ENCODE measurements around the gene KIF13A. TPM values are rescaled to one million over a fixed set of nuclear protein-coding genes. Genes with fewer than 3 reads are reported as not detected.

KIF13A gene
- total and polyA plus RNA-seq, 9 of the 15 experiments (the other 6 are each of a cell fraction or from before 2014, with no cell fraction given) = 3.6 to 44.3 (median 29.7) TPM

- TF ChIP-seq PHF21A (IDR thresholded peaks at IDR 0.05; ENCODE audit: borderline replicate concordance, low read depth) = no peak
- TF ChIP-seq MECOM (CRISPR knock-in tag; IDR thresholded peaks at IDR 0.05) = no peak
- TF ChIP-seq, protein P1, sequence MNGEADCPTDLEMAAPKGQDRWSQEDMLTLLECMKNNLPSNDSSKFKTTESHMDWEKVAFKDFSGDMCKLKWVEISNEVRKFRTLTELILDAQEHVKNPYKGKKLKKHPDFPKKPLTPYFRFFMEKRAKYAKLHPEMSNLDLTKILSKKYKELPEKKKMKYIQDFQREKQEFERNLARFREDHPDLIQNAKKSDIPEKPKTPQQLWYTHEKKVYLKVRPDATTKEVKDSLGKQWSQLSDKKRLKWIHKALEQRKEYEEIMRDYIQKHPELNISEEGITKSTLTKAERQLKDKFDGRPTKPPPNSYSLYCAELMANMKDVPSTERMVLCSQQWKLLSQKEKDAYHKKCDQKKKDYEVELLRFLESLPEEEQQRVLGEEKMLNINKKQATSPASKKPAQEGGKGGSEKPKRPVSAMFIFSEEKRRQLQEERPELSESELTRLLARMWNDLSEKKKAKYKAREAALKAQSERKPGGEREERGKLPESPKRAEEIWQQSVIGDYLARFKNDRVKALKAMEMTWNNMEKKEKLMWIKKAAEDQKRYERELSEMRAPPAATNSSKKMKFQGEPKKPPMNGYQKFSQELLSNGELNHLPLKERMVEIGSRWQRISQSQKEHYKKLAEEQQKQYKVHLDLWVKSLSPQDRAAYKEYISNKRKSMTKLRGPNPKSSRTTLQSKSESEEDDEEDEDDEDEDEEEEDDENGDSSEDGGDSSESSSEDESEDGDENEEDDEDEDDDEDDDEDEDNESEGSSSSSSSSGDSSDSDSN (IDR thresholded peaks at IDR 0.05; ENCODE audit: borderline replicate concordance in 1 of 2, low read depth in 2 of 2, low read length in 2 of 2) = no peak
- TF ChIP-seq GTF2A2 (tag; IDR thresholded peaks at IDR 0.05) = no peak
- TF ChIP-seq SNRNP70 (optimal IDR thresholded peaks at IDR 0.05; ENCODE audit: low read depth, low read length) = no peak
- no peak for TF ChIP-seq RUNX1 (IDR thresholded peaks at IDR 0.05; ENCODE audit: low read depth)
- TF ChIP-seq HDAC6 (IDR thresholded peaks at IDR 0.05; ENCODE audit: low read depth, low read length) = no peak
- TF ChIP-seq NUFIP1 (IDR thresholded peaks at IDR 0.05; ENCODE audit: partially characterized antibody) = no peak
- TF ChIP-seq HLTF (IDR thresholded peaks at IDR 0.05) = no peak
- no peak for TF ChIP-seq ZNF592 (IDR thresholded peaks at IDR 0.05)
- TF ChIP-seq ZNF518B (CRISPR knock-in tag; IDR thresholded peaks at IDR 0.05) = no peak
- TF ChIP-seq MAFF (IDR thresholded peaks at IDR 0.05; ENCODE audit: low read length) = 0 out of 2 replicates have a peak, but pooled peaks have one; percentile 8
- TF ChIP-seq, protein P2, sequence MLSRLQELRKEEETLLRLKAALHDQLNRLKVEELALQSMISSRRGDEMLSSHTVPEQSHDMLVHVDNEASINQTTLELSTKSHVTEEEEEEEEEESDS (CRISPR knock-in tag; IDR thresholded peaks at IDR 0.05) = no peak
- TF ChIP-seq, protein P3, sequence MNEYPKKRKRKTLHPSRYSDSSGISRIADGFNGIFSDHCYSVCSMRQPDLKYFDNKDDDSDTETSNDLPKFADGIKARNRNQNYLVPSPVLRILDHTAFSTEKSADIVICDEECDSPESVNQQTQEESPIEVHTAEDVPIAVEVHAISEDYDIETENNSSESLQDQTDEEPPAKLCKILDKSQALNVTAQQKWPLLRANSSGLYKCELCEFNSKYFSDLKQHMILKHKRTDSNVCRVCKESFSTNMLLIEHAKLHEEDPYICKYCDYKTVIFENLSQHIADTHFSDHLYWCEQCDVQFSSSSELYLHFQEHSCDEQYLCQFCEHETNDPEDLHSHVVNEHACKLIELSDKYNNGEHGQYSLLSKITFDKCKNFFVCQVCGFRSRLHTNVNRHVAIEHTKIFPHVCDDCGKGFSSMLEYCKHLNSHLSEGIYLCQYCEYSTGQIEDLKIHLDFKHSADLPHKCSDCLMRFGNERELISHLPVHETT (CRISPR knock-in tag; conservative IDR thresholded peaks at IDR 0.05 in 1 of 2, IDR thresholded peaks at IDR 0.05 in 1 of 2) = no peak
- TF ChIP-seq PRMT5 (CRISPR knock-in tag; IDR thresholded peaks at IDR 0.05) = no peak
- no peak for TF ChIP-seq SIN3B (IDR thresholded peaks at IDR 0.05; ENCODE audit: low read depth)
- no peak for TF ChIP-seq ZNF696 (CRISPR knock-in tag; conservative IDR thresholded peaks at IDR 0.05)
Observed at GRCh38 chr6:17869753-17870050, 117.7 kb downstream of the KIF13A start (continued).
